Loucy (cell line): ENCODE measurements around the gene DDX17.

Experiments
- H2AFZ ChIP-seq: fragments of 200-600 bp; sonication (generic); 2 replicates; pipeline ENCODE4 v1.6.0; 2016; ENCODE audit warnings: antibody characterized with exemption, mild to moderate bottlenecking, low read length, moderate library complexity
- H3F3A ChIP-seq: fragments of 200-600 bp; 2 replicates; pipeline ENCODE4 v1.6.0; 2016; ENCODE audit warnings: antibody characterized with exemption, low read depth, mild to moderate bottlenecking
- H3K27me3 ChIP-seq: fragments of 200-600 bp; sonication (generic); 2 replicates; pipeline ENCODE4 v1.6.1; 2014; ENCODE audit warnings: low read length, mild to moderate bottlenecking; ENCODE audit not compliant: insufficient read depth, poor library complexity, severe bottlenecking
- H3K36me3 ChIP-seq: fragments of 200-600 bp; sonication (generic); 2 replicates; pipeline ENCODE4 v1.6.1; 2016; ENCODE audit warnings: low read length; ENCODE audit not compliant: insufficient read depth
- H3K4me1 ChIP-seq: fragments of 200-600 bp; sonication (generic); 2 replicates; pipeline ENCODE4 v1.5.1; 2014; ENCODE audit warnings: low read length, mild to moderate bottlenecking; ENCODE audit not compliant: insufficient read depth, poor library complexity, severe bottlenecking
- H3K4me2 ChIP-seq: fragments of 200-600 bp; sonication (generic); 2 replicates; pipeline ENCODE4 v1.6.0; 2014; ENCODE audit warnings: antibody characterized with exemption, low read length, low read depth, mild to moderate bottlenecking; ENCODE audit not compliant: poor library complexity, severe bottlenecking
- H3K4me3 ChIP-seq: fragments of 200-600 bp; sonication (generic); 2 replicates; pipeline ENCODE4 v1.5.1; 2014; ENCODE audit warnings: low read length, mild to moderate bottlenecking, mixed read lengths; ENCODE audit not compliant: poor library complexity, severe bottlenecking
- H3K79me2 ChIP-seq: fragments of 200-600 bp; sonication (generic); 2 replicates; pipeline ENCODE4 v1.6.1; 2014; ENCODE audit warnings: low read length; ENCODE audit not compliant: insufficient read depth
- H3K9ac ChIP-seq: fragments of 200-600 bp; sonication (generic); 2 replicates; pipeline ENCODE4 v1.6.0; 2014; ENCODE audit warnings: mild to moderate bottlenecking, low read depth, low read length, moderate library complexity; ENCODE audit not compliant: poor library complexity, severe bottlenecking
- H3K9me2 ChIP-seq: fragments of 200-600 bp; sonication (generic); replicated peaks from 2 replicates; pipeline ENCODE4 v1.6.1; 2016; ENCODE audit warnings: low read depth, low read length, mixed read lengths
- H3K9me3 ChIP-seq: fragments of 200-600 bp; sonication (generic); 2 replicates; pipeline ENCODE4 v1.6.1; 2014; ENCODE audit warnings: mild to moderate bottlenecking, antibody characterized with exemption, low read length, low read depth; ENCODE audit not compliant: insufficient read depth
- H4K20me1 ChIP-seq: fragments of 200-600 bp; sonication (generic); 2 replicates; pipeline ENCODE4 v1.6.0; 2014; ENCODE audit warnings: antibody characterized with exemption, low read length, mild to moderate bottlenecking; ENCODE audit not compliant: insufficient read depth, poor library complexity, severe bottlenecking
- CTCF ChIP-seq: fragments of 200-600 bp; sonication (generic); conservative IDR thresholded peaks from 2 replicates; pipeline ENCODE4 v1.5.1; 2014; ENCODE audit warnings: mild to moderate bottlenecking, antibody characterized with exemption, low read length
- EZH2phosphoT487 ChIP-seq: fragments of 200-600 bp; IDR thresholded peaks from 2 replicates; pipeline ENCODE4 v1.6.1; 2018; ENCODE audit warnings: antibody characterized with exemption, mild to moderate bottlenecking, moderate library complexity, borderline replicate concordance

The DDX17 gene

GRCh38 chr22:38485783-38486182 is 20.3 kb downstream of the DDX17 start:
- peaks cover 12% of the 10 kb centered on the region for H3K4me1 ChIP-seq
- H3K9me2 ChIP-seq = no peaks in the 10 kb centered on the region
- no peak for TF ChIP-seq EZH2phosphoT487
- no peak for TF ChIP-seq CTCF
- no peak overlapping the region for H2AFZ ChIP-seq
- peaks cover 84% of the 10 kb centered on the region; the same call in 1 of the 2 replicates for H3K36me3 ChIP-seq
- H3F3A ChIP-seq = peaks cover 6% of the 10 kb centered on the region; the same call in 1 of the 2 replicates
- H3K4me2 ChIP-seq = no peak overlapping the region
- H4K20me1 ChIP-seq = peaks cover 37% of the 10 kb centered on the region
- H3K79me2 ChIP-seq = peaks cover 9% of the 10 kb centered on the region; the same call in 1 of the 2 replicates
- H3K27me3 ChIP-seq = no peaks in the 10 kb centered on the region
- H3K9me3 ChIP-seq = no peaks in the 10 kb centered on the region
- H3K9ac ChIP-seq = no peak overlapping the region
- no peak overlapping the region for H3K4me3 ChIP-seq

GRCh38 chr22:38484244-38484643 is 21.9 kb downstream of the DDX17 start:
- no peak overlapping the region for H3K9ac ChIP-seq
- no peaks in the 10 kb centered on the region for H3K27me3 ChIP-seq
- H3K4me1 ChIP-seq = peaks cover 9% of the 10 kb centered on the region
- H2AFZ ChIP-seq = no peak overlapping the region
- H3F3A ChIP-seq = peaks cover 6% of the 10 kb centered on the region; the same call in 1 of the 2 replicates
- peaks cover 69% of the 10 kb centered on the region; the same call in 1 of the 2 replicates for H3K36me3 ChIP-seq
- no peaks in the 10 kb centered on the region for H3K9me2 ChIP-seq
- no peak for TF ChIP-seq EZH2phosphoT487
- no peak for TF ChIP-seq CTCF
- H3K79me2 ChIP-seq = peaks cover 9% of the 10 kb centered on the region; the same call in 1 of the 2 replicates
- H3K4me2 ChIP-seq = no peak overlapping the region
- H3K9me3 ChIP-seq = no peaks in the 10 kb centered on the region
- no peak overlapping the region for H3K4me3 ChIP-seq
- peaks cover 25% of the 10 kb centered on the region for H4K20me1 ChIP-seq

DNA sequence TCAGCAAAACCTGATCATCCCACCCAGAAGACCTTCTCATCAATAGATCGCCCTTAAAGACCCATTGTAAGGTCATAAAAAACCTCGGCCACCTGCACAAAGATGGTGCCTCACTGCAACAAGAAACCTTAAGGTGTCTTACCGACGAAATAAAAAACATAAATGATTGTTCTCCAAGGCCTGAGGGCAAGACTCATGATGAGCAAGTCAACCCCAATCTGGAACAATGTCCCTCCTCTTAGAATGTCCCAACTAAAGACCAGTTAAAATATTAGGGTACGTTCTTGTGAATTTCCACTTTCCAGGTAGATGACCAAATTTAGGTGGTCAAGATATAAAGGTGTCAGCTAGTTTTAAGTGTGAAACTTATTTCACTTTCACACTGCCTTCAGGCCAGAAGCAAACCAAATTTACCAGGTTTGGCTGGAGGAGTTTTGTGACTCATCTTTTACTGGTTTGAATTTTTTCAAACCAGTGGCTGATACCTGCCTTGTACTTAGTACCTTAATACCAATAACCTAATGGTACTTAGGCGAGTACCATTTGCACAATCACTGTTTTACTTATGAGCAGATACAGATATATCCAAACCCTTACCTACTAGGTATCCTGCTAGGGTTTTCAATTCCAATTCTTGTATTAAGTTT is 23.3 kb downstream of the DDX17 start:
- Histone ChIP-seq H3K27me3 (no peaks in the 10 kb centered on the region), H3F3A (peaks cover 6% of the 10 kb centered on the region; the same call in 1 of the 2 replicates), H3K9me2 (no peaks in the 10 kb centered on the region), H3K9ac (no peak overlapping the region), H3K36me3 (peaks cover 55% of the 10 kb centered on the region; the same call in 1 of the 2 replicates), H4K20me1 (peaks cover 10% of the 10 kb centered on the region), H3K4me3 (no peak overlapping the region), H2AFZ (no peak overlapping the region), H3K9me3 (no peaks in the 10 kb centered on the region), H3K4me2 (no peak overlapping the region), H3K4me1 (peaks cover 9% of the 10 kb centered on the region), H3K79me2 (peaks cover 4% of the 10 kb centered on the region; the same call in 1 of the 2 replicates)
- TF ChIP-seq EZH2phosphoT487 = no peak
- TF ChIP-seq CTCF = no peak
